ENCODE data around the gene LIPT2. TPM values are rescaled to one million over a fixed set of nuclear protein-coding genes. Genes with fewer than 3 reads are reported as not detected.
A peak's percentile ranks its signal among the peaks of the same experiment; 100 is the strongest.

LIPT2 gene
- total and polyA plus RNA-seq, 4 donors: 2.0 to 6.9 (median 3.4) TPM

- WGBS, 2 donors: 86 to 88% methylated on average over 1 of the region's 1 CpG
- TF ChIP-seq, protein P1, sequence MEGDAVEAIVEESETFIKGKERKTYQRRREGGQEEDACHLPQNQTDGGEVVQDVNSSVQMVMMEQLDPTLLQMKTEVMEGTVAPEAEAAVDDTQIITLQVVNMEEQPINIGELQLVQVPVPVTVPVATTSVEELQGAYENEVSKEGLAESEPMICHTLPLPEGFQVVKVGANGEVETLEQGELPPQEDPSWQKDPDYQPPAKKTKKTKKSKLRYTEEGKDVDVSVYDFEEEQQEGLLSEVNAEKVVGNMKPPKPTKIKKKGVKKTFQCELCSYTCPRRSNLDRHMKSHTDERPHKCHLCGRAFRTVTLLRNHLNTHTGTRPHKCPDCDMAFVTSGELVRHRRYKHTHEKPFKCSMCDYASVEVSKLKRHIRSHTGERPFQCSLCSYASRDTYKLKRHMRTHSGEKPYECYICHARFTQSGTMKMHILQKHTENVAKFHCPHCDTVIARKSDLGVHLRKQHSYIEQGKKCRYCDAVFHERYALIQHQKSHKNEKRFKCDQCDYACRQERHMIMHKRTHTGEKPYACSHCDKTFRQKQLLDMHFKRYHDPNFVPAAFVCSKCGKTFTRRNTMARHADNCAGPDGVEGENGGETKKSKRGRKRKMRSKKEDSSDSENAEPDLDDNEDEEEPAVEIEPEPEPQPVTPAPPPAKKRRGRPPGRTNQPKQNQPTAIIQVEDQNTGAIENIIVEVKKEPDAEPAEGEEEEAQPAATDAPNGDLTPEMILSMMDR (IDR thresholded peaks at IDR 0.05; ENCODE audit: control extremely low read depth, extremely low read depth): no peak
- ATAC-seq (ENCODE audit: insufficient read depth, low FRiP score) (no peak), DNase-seq (no peak)
- H3K4me1 ChIP-seq (ENCODE audit: control insufficient read depth in 5 of 5, insufficient read depth in 5 of 5, low read length in 5 of 5): peaks cover 0 to 29% (median 11%) of the 10 kb centered on the region in 5 donors
- peaks cover 0 to 11% (median 0%) of the 10 kb centered on the region in 4 donors for H3K36me3 ChIP-seq (ENCODE audit: control insufficient read depth in 4 of 4, insufficient read depth in 4 of 4, low read length in 4 of 4)
- no peak overlapping the region for H3K27ac ChIP-seq (ENCODE audit: low read depth in 1 of 2, low read length in 1 of 2)
- H3K27me3 ChIP-seq (ENCODE audit: control insufficient read depth in 3 of 3, insufficient read depth in 3 of 3, low read length in 2 of 3): no peaks in the 10 kb centered on the region
- H3K4me3 ChIP-seq: no peak overlapping the region
- no peak overlapping the region for H3K9ac ChIP-seq (ENCODE audit: insufficient read depth in 1 of 2, low read length in 2 of 2)
- no peaks in the 10 kb centered on the region for H3K9me3 ChIP-seq (ENCODE audit: control insufficient read depth in 4 of 4, insufficient read depth in 3 of 4, low read length in 3 of 4)
Measured at GRCh38 chr11:74463216-74463615, 30.3 kb downstream of the LIPT2 start.

DNA sequence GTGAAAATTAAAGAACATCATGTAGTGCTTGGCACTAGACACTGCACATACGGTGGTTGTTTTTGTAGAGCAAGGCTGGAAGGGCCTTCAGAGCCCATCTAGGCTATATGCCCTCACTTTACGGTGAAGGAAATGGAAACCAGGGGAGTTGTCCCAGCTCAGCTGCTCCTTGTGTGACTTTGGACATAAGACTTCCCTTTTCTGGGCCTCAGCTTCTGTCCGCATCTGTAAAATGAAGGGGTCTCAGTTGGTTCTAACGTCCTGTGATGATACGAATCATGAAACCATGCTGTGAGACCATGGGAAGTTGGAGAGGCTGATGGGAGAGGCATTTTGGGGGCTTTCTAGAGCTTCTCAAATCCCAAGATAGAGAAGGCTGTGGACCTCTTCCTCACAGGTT lies 30.9 kb downstream of the LIPT2 start:
- H3K4me3 ChIP-seq: no peak overlapping the region
- H3K27ac ChIP-seq (ENCODE audit: low read depth in 1 of 2, low read length in 1 of 2): peak overlapping the region in 1 of 2 donors; percentile 62
- 44 to 66% methylated on average over 5 of the region's 5 CpGs for WGBS, 2 donors
- no peaks in the 10 kb centered on the region for H3K27me3 ChIP-seq (ENCODE audit: control insufficient read depth in 3 of 3, insufficient read depth in 3 of 3, low read length in 2 of 3)
- H3K9me3 ChIP-seq (ENCODE audit: control insufficient read depth in 4 of 4, insufficient read depth in 3 of 4, low read length in 3 of 4): no peaks in the 10 kb centered on the region
- no peak for ATAC-seq (ENCODE audit: insufficient read depth, low FRiP score)
- peaks cover 0 to 11% (median 0%) of the 10 kb centered on the region in 4 donors for H3K36me3 ChIP-seq (ENCODE audit: control insufficient read depth in 4 of 4, insufficient read depth in 4 of 4, low read length in 4 of 4)
- H3K4me1 ChIP-seq (ENCODE audit: control insufficient read depth in 5 of 5, insufficient read depth in 5 of 5, low read length in 5 of 5): peaks cover 0 to 24% (median 11%) of the 10 kb centered on the region in 5 donors
- TF ChIP-seq, protein P1 (IDR thresholded peaks at IDR 0.05; ENCODE audit: control extremely low read depth, extremely low read depth): no peak
- DNase-seq: no peak
- no peak overlapping the region for H3K9ac ChIP-seq (ENCODE audit: insufficient read depth in 1 of 2, low read length in 2 of 2)

DNA sequence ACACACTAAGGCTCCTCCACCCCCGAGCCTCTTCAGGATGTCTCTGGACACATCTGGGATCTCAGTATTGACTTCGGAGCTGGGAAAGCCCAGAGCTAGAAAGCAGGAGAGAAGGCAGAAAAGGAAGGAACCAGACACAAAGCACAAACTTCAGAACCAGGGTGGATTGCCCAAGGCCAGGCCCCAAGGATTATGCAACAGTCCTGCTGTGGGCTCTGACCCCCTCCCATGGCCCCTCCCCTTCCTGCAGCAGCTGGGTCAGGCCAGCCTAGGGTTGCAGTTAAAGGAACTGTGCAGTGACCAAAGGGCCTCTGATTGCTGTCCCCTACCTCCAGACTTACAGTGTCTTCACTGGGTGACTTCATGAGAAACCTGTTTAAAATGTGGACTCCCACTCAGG lies 31.5 kb downstream of the LIPT2 start:
- Histone ChIP-seq H3K27ac (ENCODE audit: low read depth in 1 of 2, low read length in 1 of 2) (peak overlapping the region in 1 of 2 donors; percentile 73), H3K4me3 (no peak overlapping the region), H3K9me3 (ENCODE audit: control insufficient read depth in 4 of 4, insufficient read depth in 3 of 4, low read length in 3 of 4) (no peaks in the 10 kb centered on the region), H3K36me3 (ENCODE audit: control insufficient read depth in 4 of 4, insufficient read depth in 4 of 4, low read length in 4 of 4) (peaks cover 0 to 15% (median 0%) of the 10 kb centered on the region in 4 donors), H3K27me3 (ENCODE audit: control insufficient read depth in 3 of 3, insufficient read depth in 3 of 3, low read length in 2 of 3) (no peaks in the 10 kb centered on the region), H3K9ac (ENCODE audit: insufficient read depth in 1 of 2, low read length in 2 of 2) (peak overlapping the region in 1 of 2 donors; percentile 57), H3K4me1 (ENCODE audit: control insufficient read depth in 5 of 5, insufficient read depth in 5 of 5, low read length in 5 of 5) (peaks cover 0 to 22% (median 11%) of the 10 kb centered on the region in 5 donors)
- WGBS, 2 donors: 26 to 43% methylated on average over 2 of the region's 2 CpGs
- DNase-seq (peak; percentile 76 to 90 (median 83)), ATAC-seq (ENCODE audit: insufficient read depth, low FRiP score) (peak; percentile 81)
- TF ChIP-seq, protein P1 (IDR thresholded peaks at IDR 0.05; ENCODE audit: control extremely low read depth, extremely low read depth): no peak
